ENCODE results near the gene SAFB. TPM values are rescaled to one million over a fixed set of nuclear protein-coding genes. Genes with fewer than 3 reads are reported as not detected.

Gene SAFB
- total RNA-seq, 4 donors from 2014 or later: 65.5 to 135 (median 86.4) TPM

GRCh38 chr19:5693195-5694166 lies 70.6 kb downstream of the SAFB start:
- no peak for TF ChIP-seq CTCF (IDR thresholded peaks at IDR 0.05; ENCODE audit: low read depth)

- TF ChIP-seq CTCF (IDR thresholded peaks at IDR 0.05; ENCODE audit: low read depth): no peak
These were observed 71.5 kb downstream of the SAFB start for GRCh38 chr19:5694167-5694955.

- TF ChIP-seq CTCF (IDR thresholded peaks at IDR 0.05; ENCODE audit: low read depth): no peak
These were observed 72.2 kb downstream of the SAFB start for GRCh38 chr19:5694956-5695648.

- TF ChIP-seq CTCF (IDR thresholded peaks at IDR 0.05; ENCODE audit: low read depth): no peak
These were observed 72.8 kb downstream of the SAFB start for GRCh38 chr19:5695649-5696195.

GRCh38 chr19:5696196-5697021 lies 73.5 kb downstream of the SAFB start:
- no peak for TF ChIP-seq CTCF (IDR thresholded peaks at IDR 0.05; ENCODE audit: low read depth)

- no peak for TF ChIP-seq CTCF (IDR thresholded peaks at IDR 0.05; ENCODE audit: low read depth)
These were observed 74.4 kb downstream of the SAFB start for GRCh38 chr19:5697022-5697889.

All from subcutaneous adipose tissue (tissue), 4 donors.